OCI-LY1 (cell line): ENCODE measurements around the gene HNRNPL.
"Not testable (repeated sequence)": the region's sequence is repeated elsewhere in the genome, so short reads cannot be mapped to it uniquely, and the experiment has no call there.

Experiments
- H2AFZ ChIP-seq: fragments of 200-600 bp; sonication (generic), shearing (Covaris generic); 2 replicates; pipeline ENCODE4 v1.6.0; 2014; ENCODE audit warnings: antibody characterized with exemption, mild to moderate bottlenecking, low read length
- H3F3A ChIP-seq: fragments of 200-600 bp; sonication (generic), shearing (Covaris generic); 2 replicates; pipeline ENCODE4 v1.6.0; 2014; ENCODE audit warnings: mild to moderate bottlenecking, antibody characterized with exemption, low read length, moderate library complexity; ENCODE audit not compliant: insufficient read depth
- H3K27ac ChIP-seq: fragments of 200-600 bp; sonication (generic); 2 replicates; pipeline ENCODE4 v1.5.1; 2014; ENCODE audit warnings: low read length, mixed run types, mild to moderate bottlenecking, low read depth; ENCODE audit not compliant: poor library complexity, severe bottlenecking
- H3K27me3 ChIP-seq: fragments of 200-600 bp; sonication (generic); 2 replicates; pipeline ENCODE4 v1.6.0; 2014; ENCODE audit warnings: antibody characterized with exemption, mild to moderate bottlenecking, low read length, moderate library complexity; ENCODE audit not compliant: insufficient read depth
- H3K36me3 ChIP-seq: fragments of 200-600 bp; sonication (generic); 2 replicates; pipeline ENCODE4 v1.6.1; 2014; ENCODE audit warnings: mild to moderate bottlenecking, antibody characterized with exemption, low read length, moderate library complexity, mixed read lengths; ENCODE audit not compliant: insufficient read depth
- H3K4me1 ChIP-seq: fragments of 200-600 bp; sonication (generic); 2 replicates; pipeline ENCODE4 v1.5.1; 2014; ENCODE audit warnings: mild to moderate bottlenecking, low read length, moderate library complexity; ENCODE audit not compliant: insufficient read depth, severe bottlenecking
- H3K4me2 ChIP-seq: fragments of 200-600 bp; sonication (generic), shearing (Covaris generic); 2 replicates; pipeline ENCODE4 v1.6.1; 2014; ENCODE audit warnings: low read length
- H3K4me3 ChIP-seq: fragments of 200-600 bp; sonication (generic); 2 replicates; pipeline ENCODE4 v1.5.1; 2014; ENCODE audit warnings: low read length, low read depth, mild to moderate bottlenecking, mixed read lengths; ENCODE audit not compliant: poor library complexity, severe bottlenecking
- H3K79me2 ChIP-seq: fragments of 200-600 bp; shearing (Covaris generic); 2 replicates; pipeline ENCODE4 v1.6.1; 2016; ENCODE audit warnings: mixed run types, low read length, mixed read lengths; ENCODE audit not compliant: insufficient read depth
- H3K9ac ChIP-seq: fragments of 200-600 bp; sonication (generic), shearing (Covaris generic); 2 replicates; pipeline ENCODE4 v1.6.1; 2014; ENCODE audit warnings: mild to moderate bottlenecking, low read length, mixed read lengths
- H3K9me2 ChIP-seq: fragments of 200-600 bp; sonication (generic), shearing (Covaris generic); 2 replicates; pipeline ENCODE4 v1.6.1; 2014; ENCODE audit warnings: low read depth, mild to moderate bottlenecking, low read length, mixed read lengths
- H3K9me3 ChIP-seq: fragments of 200-600 bp; shearing (Covaris generic); 2 replicates; pipeline ENCODE4 v1.6.1; 2014; ENCODE audit warnings: low read length, mixed read lengths
- H4K20me1 ChIP-seq: fragments of 200-600 bp; sonication (generic), shearing (Covaris generic); 2 replicates; pipeline ENCODE4 v1.6.0; 2016; ENCODE audit warnings: mild to moderate bottlenecking, low read length; ENCODE audit not compliant: insufficient read depth
- EZH2 ChIP-seq: fragments of 200-600 bp; sonication (generic), shearing (Covaris generic); IDR thresholded peaks from 2 replicates; pipeline ENCODE4 v1.8.0; 2017; ENCODE audit warnings: borderline replicate concordance, mixed run types, mild to moderate bottlenecking, antibody characterized with exemption, low read length, moderate library complexity, mixed read lengths
- TF ChIP-seq, protein P1 (sequence below): fragments of 200-600 bp; sonication (generic), shearing (Covaris generic); IDR thresholded peaks from 2 replicates; pipeline ENCODE4 v1.5.1; 2017; ENCODE audit warnings: mild to moderate bottlenecking, antibody characterized with exemption, low read length, moderate library complexity, mixed read lengths

HNRNPL gene

DNA sequence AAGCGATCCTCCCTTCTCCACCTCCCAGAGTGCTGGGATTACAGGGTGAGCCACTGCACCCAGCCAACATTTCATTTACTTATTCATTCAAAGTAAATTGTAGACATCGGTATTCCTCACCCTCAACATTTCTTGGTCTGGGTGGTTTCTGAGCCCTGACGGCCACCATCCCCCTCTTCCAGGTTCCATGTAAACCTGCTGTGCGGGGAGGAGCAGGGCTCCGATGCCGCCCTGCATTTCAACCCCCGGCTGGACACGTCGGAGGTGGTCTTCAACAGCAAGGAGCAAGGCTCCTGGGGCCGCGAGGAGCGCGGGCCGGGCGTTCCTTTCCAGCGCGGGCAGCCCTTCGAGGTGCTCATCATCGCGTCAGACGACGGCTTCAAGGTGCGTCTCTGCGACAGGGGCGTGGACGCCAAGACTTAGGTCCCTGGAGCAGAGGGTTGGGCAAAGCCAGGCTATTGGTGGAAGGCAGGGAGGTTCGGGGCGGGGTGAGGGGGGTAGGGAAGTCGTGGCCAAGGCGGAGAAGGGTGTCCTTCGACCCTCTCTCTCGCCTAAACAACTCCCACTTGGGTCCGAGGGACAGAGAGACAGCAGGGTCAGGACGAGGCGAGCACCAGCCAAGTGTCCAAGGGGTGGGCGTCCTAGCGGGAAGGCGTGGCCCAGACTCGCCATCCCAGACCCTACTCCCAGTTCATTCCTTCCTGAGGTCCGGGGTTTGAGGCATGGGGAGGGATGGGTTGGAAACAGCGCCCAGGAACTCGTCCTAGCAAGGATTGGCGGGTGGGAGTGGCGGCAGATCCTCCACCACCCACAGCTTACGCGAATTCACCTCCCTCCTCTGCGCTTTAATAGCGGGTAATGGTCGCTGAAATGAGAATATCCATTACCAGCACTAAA is 59.0 kb downstream of the HNRNPL start:
- H3K4me1 ChIP-seq, result peaks cover 13% of the 10 kb centered on the region
- H2AFZ ChIP-seq, H3K9me3 ChIP-seq, H3F3A ChIP-seq, H3K36me3 ChIP-seq, H4K20me1 ChIP-seq, H3K79me2 ChIP-seq, H3K4me3 ChIP-seq, H3K4me2 ChIP-seq, H3K9ac ChIP-seq, H3K27ac ChIP-seq, H3K27me3 ChIP-seq, H3K9me2 ChIP-seq: not testable (repeated sequence)

DNA sequence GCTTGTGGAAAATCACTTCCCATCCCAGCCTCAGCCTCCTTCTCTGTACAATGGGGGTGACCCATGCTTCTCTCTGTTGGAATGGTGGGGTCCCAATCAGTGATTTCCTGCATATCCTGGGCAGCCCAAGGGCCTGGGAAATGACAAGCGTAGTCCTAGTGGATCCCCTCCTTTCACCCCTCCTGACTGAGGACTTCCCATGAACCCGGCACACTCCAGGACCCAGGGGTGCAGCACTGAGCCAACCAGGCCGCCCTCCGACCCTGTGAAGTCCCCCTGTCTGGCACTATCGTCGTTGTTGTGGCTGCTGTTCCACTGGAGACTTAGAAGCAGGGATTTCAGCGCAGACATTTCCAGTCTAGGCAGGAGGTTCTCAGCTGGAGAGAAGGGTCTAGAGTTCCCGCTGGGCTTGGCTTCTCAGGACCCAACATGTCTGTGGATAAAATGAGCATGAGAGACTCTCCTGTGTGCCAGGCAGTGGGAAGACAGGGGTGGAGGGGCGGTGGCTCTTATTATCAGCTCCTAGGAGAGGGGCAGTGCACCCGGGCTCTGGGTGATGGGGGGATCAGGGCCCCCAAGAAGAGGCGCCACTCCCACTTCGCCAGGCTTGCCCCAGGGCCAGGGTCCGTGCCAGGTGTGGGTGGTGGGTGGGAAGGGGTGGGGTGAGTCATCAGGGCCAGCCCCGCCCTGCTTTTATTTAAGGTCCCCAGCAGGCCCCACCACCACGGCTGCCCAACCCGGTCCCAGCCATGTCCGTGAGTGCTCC is 61.1 kb downstream of the HNRNPL start, which contains the start of gene LGALS7B:
Gene LGALS7B, plus strand, starts transcription at position 723 of the 766 bp plus-strand sequence. Its CDS starts 27 bp downstream, at position 750.
- no peaks in the 10 kb centered on the region for H3F3A ChIP-seq
- H3K4me3 ChIP-seq, result no peak within 1 kb of the TSS
- H3K79me2 ChIP-seq, result no peaks in the 10 kb centered on the region
- no peak within 1 kb of the TSS for H3K4me2 ChIP-seq
- no peaks in the 10 kb centered on the region for H3K9me2 ChIP-seq
- no peaks in the 10 kb centered on the region for H4K20me1 ChIP-seq
- no peak within 1 kb of the TSS for H2AFZ ChIP-seq
- H3K27me3 ChIP-seq, result no peaks in the 10 kb centered on the region
- no peak within 1 kb of the TSS for H3K9ac ChIP-seq
- TF ChIP-seq, protein P1, sequence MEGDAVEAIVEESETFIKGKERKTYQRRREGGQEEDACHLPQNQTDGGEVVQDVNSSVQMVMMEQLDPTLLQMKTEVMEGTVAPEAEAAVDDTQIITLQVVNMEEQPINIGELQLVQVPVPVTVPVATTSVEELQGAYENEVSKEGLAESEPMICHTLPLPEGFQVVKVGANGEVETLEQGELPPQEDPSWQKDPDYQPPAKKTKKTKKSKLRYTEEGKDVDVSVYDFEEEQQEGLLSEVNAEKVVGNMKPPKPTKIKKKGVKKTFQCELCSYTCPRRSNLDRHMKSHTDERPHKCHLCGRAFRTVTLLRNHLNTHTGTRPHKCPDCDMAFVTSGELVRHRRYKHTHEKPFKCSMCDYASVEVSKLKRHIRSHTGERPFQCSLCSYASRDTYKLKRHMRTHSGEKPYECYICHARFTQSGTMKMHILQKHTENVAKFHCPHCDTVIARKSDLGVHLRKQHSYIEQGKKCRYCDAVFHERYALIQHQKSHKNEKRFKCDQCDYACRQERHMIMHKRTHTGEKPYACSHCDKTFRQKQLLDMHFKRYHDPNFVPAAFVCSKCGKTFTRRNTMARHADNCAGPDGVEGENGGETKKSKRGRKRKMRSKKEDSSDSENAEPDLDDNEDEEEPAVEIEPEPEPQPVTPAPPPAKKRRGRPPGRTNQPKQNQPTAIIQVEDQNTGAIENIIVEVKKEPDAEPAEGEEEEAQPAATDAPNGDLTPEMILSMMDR, result no peak
- no peak for TF ChIP-seq EZH2
- no peaks in the 10 kb centered on the region for H3K9me3 ChIP-seq
- peaks cover 13% of the 10 kb centered on the region for H3K4me1 ChIP-seq
- H3K36me3 ChIP-seq, result no peaks in the 10 kb centered on the region
- H3K27ac ChIP-seq, result no peak within 1 kb of the TSS

DNA sequence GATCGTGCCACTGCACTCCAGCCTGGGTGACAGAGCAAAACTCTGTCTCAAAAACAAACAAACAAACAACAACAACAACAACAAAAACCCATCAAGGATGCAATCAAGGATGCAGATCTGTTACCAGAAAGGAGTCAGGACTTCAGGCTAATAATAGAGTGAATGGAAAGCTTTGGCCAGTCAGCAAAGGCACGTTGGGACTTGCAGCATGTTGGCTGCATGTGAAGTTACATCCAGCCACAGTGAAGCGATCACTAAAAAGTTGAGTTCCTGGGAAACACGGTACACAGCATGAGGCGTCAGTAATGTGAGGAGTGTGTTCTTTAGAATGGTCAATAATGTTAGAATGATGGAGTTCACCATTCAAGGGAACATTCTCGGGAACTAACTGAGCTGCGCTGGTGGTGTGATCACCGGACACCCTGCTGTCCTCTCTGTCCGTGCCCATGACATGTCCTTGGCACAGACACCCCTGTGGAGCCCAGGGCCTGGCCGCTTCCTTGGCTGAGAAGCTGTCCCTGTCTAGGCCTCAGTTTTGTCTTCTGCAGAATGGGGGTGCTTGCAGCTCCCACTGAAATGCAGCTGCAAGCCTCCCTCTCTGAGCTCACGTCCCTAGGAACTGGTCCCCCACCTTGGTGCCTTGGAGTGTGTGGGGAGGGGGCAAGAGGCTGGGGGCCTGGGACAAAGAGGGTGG is 63.1 kb downstream of the HNRNPL start:
- Histone ChIP-seq H3K4me3 (no peak overlapping the region), H3K36me3 (no peaks in the 10 kb centered on the region), H3K9ac (no peak overlapping the region), H3F3A (no peaks in the 10 kb centered on the region), H4K20me1 (no peaks in the 10 kb centered on the region), H3K79me2 (no peaks in the 10 kb centered on the region), H3K9me2 (no peaks in the 10 kb centered on the region), H3K4me2 (no peak overlapping the region), H3K27ac (no peak overlapping the region), H3K27me3 (no peaks in the 10 kb centered on the region; the same call in 1 of the 2 replicates), H3K4me1 (no peaks in the 10 kb centered on the region), H3K9me3 (no peaks in the 10 kb centered on the region), H2AFZ (no peak overlapping the region)
- TF ChIP-seq, protein P1, result no peak
